ENCODE results near the gene PNPLA2.

- TF ChIP-seq CTCF (IDR thresholded peaks at IDR 0.05): no peak
- no peak for TF ChIP-seq POLR2A (IDR thresholded peaks at IDR 0.05)
- no peak for TF ChIP-seq EP300 (IDR thresholded peaks at IDR 0.05)
These were observed 37.7 kb downstream of the PNPLA2 start for GRCh38 chr11:856397-856796.

Data from gastroesophageal sphincter (tissue), 3 donors.